ENCODE data around the gene SRSF10.
A peak's percentile ranks its signal among the peaks of the same experiment; 100 is the strongest.
"Not testable (repeated sequence)": the region's sequence is repeated elsewhere in the genome, so short reads cannot be mapped to it uniquely, and the experiment has no call there.

Gene SRSF10

GRCh38 chr1:23979881-23980727 lies at the start of gene SRSF10:
SRSF10 (minus strand) TSS chr1:23980327; CDS start chr1:23980255, 72 bp downstream.
- DNase-seq (ENCODE audit: low spot score) = peak; percentile 98

DNA sequence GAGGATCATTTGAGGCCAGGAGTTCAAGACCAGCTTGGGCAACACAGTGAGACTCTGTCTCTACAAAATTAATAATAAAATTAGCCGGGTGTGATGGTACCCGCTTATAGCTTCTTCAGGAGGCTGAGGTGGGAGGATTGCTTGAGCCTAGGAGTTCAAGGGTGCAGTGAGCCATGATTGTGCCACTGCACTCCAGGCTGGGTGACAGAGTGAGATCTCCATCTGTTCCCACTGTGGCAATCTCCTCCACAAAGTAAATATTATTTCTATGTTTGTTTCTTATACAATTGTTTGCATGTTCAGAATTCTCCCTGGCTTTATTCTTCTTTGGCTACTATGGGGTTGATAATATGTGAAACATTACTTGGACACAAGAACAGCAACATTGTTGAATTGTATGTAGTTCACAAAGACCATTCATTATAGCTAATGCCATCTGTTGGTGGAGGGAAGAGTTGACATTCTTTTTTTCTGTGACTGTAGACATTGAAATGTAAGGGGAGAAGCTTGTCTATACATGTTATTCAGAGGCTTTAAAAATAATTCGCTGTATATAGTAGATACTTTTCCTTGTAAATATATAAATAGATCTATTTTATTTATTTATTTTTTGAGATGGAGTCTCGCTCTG lies 47.8 kb upstream of the SRSF10 start:
- DNase-seq (ENCODE audit: low spot score) = no peak

DNA sequence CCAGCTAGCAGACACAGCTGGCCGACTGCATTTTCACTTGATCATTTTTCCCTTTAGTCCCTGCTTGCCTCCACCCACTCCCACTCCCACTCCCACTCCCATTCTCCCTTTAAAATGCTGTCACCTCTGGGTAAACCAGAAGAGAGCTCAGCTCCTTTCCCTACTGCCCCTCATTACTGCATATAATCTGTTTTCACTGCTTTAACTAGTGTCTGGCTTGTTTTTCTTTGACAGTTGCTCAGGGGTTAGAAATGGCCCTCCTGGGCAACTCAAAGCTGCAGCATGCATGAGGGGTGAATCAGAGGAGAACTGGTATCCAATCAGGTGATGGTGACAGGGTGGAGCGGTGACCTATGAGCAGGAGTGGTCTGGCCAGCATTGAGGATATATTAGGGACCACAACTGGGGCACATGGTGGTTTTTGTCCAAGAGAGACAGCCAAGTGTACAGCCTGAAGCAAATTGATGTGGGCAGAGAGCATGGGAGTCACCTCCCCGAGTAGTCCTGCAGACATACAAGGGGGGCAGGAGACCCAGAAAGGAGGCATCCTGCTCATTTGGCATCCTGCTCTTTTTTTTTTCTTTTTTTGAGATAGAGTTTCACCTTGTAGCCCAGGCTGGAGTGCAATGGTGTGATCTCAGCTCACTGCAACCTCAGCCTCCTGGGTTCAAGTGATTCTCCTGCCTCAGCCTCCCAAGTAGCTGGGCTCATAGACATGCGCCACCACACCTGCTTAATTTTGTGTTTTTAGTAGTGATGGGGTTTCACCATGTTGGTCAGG lies 42.6 kb upstream of the SRSF10 start:
- no peak for DNase-seq (ENCODE audit: low spot score)

GRCh38 chr1:24021403-24022266 lies 41.5 kb upstream of the SRSF10 start:
- no peak for DNase-seq (ENCODE audit: low spot score)

DNA sequence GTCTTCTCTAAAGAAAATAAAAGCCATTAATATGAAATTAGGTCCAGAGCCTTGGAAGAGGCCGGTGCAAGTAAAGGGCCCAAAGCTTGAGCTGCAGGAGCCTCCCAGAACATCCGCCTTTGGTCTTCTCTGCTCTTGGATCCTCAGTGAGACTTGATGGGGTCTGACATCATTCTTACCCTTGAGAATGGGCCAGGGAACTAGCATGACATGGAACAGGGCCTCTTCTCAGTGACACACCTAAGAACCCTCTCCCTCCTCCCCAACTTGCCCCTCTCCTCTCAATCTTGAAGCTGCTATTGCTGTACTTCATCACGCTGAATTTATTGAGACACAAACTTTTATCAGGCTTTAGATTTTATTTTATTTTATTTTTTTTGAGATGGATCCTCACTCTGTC lies 40.3 kb upstream of the SRSF10 start:
- DNase-seq (ENCODE audit: low spot score) = no peak

DNA sequence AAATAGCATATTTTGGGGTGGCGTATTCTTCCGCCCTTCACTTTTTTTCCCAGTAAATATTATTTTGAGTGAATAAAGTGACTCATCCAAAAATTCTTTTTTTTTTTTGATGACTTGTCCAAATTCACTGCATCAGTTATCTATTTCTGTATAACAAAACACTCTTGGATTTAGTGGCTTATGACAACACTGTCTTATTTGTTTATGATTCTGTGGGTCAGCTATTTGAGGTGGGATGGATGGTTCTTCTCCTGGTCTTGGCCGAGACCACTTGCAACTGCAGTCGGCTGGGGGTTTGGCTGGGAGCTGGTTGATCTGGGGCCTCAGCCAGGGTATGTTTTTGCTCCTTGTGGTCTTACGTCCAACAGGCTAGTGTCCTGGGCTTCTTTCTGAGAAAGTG lies 39.9 kb upstream of the SRSF10 start:
- no peak for DNase-seq (ENCODE audit: low spot score)

- peak; percentile 70 for DNase-seq (ENCODE audit: low spot score)
Observed at GRCh38 chr1:24018611-24019580, 38.8 kb upstream of the SRSF10 start.

DNA sequence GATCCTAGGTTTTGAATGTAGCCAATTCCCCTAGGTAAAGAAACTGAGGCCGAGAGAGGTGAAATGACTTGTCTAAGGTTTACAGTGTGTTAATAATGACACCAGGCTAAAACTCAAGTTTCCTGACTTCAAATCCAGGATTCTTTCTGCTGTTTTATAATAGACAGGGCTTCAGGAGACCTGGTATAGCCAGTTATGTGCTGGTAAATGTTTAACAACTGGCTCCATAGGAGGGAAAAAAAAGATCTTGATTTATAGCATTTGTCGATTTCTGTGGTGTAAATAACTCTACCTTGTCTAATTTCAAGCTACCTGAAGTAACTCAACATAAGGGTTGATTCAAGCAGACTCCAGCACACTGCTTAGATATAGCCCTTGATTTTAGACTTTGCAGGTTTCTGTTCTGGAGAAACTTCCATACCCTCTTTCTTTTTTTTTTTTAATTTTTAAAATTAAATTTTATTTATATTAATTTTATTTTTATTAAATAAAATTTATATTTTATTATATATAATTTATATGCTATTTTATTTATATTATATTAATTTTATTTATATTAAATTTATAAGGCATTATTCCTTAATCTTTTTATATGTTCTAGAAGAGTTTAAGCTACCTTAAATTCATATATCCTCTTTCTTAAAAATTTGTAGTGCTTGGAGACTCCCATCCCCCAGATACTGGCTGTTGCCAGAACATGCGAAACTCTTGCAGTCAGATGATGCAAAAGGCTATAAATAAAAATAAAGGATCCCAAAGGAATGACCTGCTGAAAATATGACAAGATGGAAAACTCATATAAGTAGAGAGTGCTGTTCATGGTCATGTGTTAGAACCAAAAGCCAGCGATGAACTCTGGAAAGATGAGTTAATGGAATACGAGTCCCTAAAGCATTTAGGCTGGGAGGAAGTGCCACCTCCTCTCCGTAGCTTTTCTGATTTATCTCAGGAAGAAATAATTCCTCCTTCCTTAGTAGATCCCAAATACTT lies 35.4 kb upstream of the SRSF10 start:
- no peak for DNase-seq (ENCODE audit: low spot score)

- DNase-seq (ENCODE audit: low spot score) = not testable (repeated sequence)
Observed at GRCh38 chr1:24012878-24013277, 32.8 kb upstream of the SRSF10 start.

- DNase-seq (ENCODE audit: low spot score) = no peak
Observed at GRCh38 chr1:24010650-24011049, 30.5 kb upstream of the SRSF10 start.

- no peak for DNase-seq (ENCODE audit: low spot score)
Observed at GRCh38 chr1:24009406-24009805, 29.3 kb upstream of the SRSF10 start.

- DNase-seq (ENCODE audit: low spot score) = not testable (repeated sequence)
Observed at GRCh38 chr1:24008574-24009184, 28.6 kb upstream of the SRSF10 start.

DNA sequence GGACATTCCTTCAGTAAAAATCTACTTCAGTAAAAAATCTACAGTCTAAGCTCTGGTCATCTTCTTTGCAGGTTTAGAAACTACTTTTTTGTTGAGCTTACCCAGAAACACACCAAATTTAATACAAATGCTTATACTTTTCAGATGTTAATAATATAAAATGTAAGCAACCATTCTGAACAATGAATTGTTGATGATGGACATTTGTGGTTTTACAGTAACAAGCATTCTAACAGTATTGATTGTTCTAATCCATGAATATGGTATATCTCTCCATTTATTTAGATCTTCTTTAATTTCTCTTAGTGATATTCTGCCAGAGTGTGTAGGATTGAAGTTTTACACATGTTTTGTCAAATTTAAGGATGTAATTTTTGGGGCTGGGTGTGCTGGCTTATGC lies 27.0 kb upstream of the SRSF10 start:
- no peak for DNase-seq (ENCODE audit: low spot score)

- DNase-seq (ENCODE audit: low spot score) = no peak
Observed at GRCh38 chr1:24005163-24005562, 25.0 kb upstream of the SRSF10 start.

DNA sequence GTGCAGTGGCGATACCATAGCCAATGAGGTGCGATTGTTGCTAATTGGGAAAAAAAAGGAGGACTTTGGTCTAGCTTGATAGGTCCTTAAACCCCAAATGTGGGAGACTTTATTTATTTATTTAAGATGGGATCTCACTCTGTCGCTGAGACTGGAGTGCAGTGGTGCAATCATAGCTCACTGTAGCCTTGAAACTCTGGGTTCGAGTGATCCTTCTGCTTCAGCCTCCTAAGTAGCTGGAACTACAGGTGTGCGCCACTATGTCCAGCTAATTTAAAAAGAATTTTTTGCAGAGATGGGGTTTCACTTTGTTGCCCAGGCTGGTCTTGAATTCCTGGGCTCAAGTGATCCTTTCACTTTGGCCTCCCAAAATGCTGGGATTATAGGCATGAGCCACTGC lies 24.0 kb upstream of the SRSF10 start:
- no peak for DNase-seq (ENCODE audit: low spot score)

DNA sequence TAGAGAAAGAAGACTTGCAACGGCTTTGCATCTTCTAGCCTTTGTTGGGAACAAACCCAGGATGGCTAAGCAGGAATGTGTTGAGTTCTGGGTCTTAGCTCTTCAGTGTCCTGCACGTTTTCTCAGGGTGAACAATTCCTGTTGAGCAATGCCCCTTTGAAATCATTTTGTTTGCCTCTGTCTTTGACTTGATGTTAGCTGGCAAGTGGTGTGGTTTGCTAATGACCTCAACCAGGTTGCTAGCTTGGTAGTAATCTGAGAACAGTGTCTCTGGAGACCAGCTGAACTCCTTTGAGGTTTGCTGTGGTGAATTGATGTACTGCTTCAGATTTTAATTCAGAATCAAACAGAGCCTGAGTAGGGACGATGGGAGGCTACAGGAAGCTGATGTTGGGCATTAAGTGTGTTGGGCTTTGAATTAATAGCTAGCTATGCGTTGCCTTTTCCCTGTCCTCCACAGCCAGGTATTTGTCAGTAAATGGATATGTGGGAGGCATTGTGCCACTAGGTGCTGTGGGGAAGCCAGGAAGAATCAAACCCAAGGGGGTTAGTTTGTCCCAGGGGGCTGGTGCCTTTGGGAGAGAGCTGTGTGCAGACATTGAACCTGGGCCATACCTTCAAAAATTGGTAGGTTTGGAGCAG lies 23.3 kb upstream of the SRSF10 start:
- no peak for DNase-seq (ENCODE audit: low spot score)

- no peak for DNase-seq (ENCODE audit: low spot score)
Observed at GRCh38 chr1:24002695-24003094, 22.6 kb upstream of the SRSF10 start.

GRCh38 chr1:23999156-23999671 lies 19.1 kb upstream of the SRSF10 start:
- DNase-seq (ENCODE audit: low spot score) = no peak
